K562 (cell line): ENCODE results near the gene STOX1. TPM values are rescaled to one million over a fixed set of nuclear protein-coding genes. Genes with fewer than 3 reads are reported as not detected.

ENCODE experiments used
- ATAC-seq: fragments of 200-7000 bp; cut with Tn5 transposase; 3 replicates; pipeline ENCODE4 v1.9.1; 2020; ENCODE audit warnings: moderate library complexity
- BruUV-seq: library from RNA; stranded (reverse); fragments of 400-500 nt; replicated peaks from 2 replicates; lab custom pipeline; 2021; lab: Mats Ljungman, UMichigan
- CTCF ChIA-PET: fragments of 300-600 bp; formaldehyde crosslinking; extraction: SDS; loops from one replicate; lab custom pipeline; 2021; ENCODE audit warnings: low intra/inter-chr PET ratio; lab: Yijun Ruan, JAX
- POLR2A ChIA-PET: fragments of 300-600, 350-650 bp; sonication (Branson Sonifier 250); formaldehyde crosslinking; extraction: SDS; loops from one replicate; lab custom pipeline; 2021; ENCODE audit warnings: antibody characterized with exemption, inconsistent platforms; lab: Yijun Ruan, JAX
- DNase-seq, 4 experiments: peaks; one replicate each; pipeline versions ENCODE4 v3.0.0 to v3.0.0-alpha.2; 2011 to 2018; ENCODE audit warnings: low spot score in 3 of 4, mixed read lengths in 3 of 4; ENCODE audit errors: extremely low read depth in 1 of 4
- FAIRE-seq: peaks from 2 replicates; lab custom pipeline; 2011; peaks lifted over from hg19 to GRCh38; lab: Jason Lieb, UNC
- H2AFZ ChIP-seq: 2 replicates; pipeline ENCODE4 v1.6.0; 2011; ENCODE audit warnings: low read depth, low read length, control low read depth, inconsistent platforms
- H3K27ac ChIP-seq: fragments of 200-600 bp; 3 replicates; pipeline ENCODE4 v1.8.0; 2011; ENCODE audit warnings: low read depth, mild to moderate bottlenecking, control low read depth, inconsistent platforms, low read length, moderate library complexity, mixed read lengths; ENCODE audit errors: extremely low read depth
- H3K27me3 ChIP-seq, 2 experiments: fragments of 300-600 bp in 1 of 2; 2 replicates in 1 of 2; 3 replicates in 1 of 2; pipeline versions ENCODE4 v1.6.0 to v1.8.0; 2011; ENCODE audit warnings: inconsistent platforms in 2 of 2, low read length in 2 of 2, mild to moderate bottlenecking in 1 of 2, mixed read lengths in 1 of 2, moderate library complexity in 1 of 2; ENCODE audit not compliant: control insufficient read depth in 2 of 2, insufficient read depth in 2 of 2
- H3K36me3 ChIP-seq: fragments of 300-600 bp; 3 replicates; pipeline ENCODE4 v1.8.0; 2011; ENCODE audit warnings: mild to moderate bottlenecking, low read length, inconsistent platforms; ENCODE audit not compliant: control insufficient read depth, insufficient read depth
- H3K4me1 ChIP-seq, 2 experiments: fragments of 200-600 bp in 1 of 2; replicated peaks in 1 of 2; 2 replicates in 1 of 2; 3 replicates in 1 of 2; pipeline versions ENCODE4 v1.5.1 to v1.8.0; 2011; ENCODE audit warnings: inconsistent platforms in 2 of 2, low read length in 2 of 2, mild to moderate bottlenecking in 1 of 2, mixed read lengths in 1 of 2, moderate library complexity in 1 of 2; ENCODE audit not compliant: control insufficient read depth in 2 of 2, insufficient read depth in 2 of 2
- H3K4me2 ChIP-seq: 2 replicates; pipeline ENCODE4 v1.6.1; 2011; ENCODE audit warnings: low read length, control low read depth, inconsistent platforms, mixed read lengths; ENCODE audit not compliant: insufficient read depth
- H3K4me3 ChIP-seq: fragments of 200-600 bp; sonication (generic), shearing (Covaris generic); 2 replicates; pipeline ENCODE4 v1.5.1; 2016; ENCODE audit warnings: control low read depth, inconsistent platforms
- H3K79me2 ChIP-seq: fragments of 200-600 bp; 3 replicates; pipeline ENCODE4 v1.8.0; 2011; ENCODE audit warnings: low read length, inconsistent platforms; ENCODE audit not compliant: control insufficient read depth, insufficient read depth
- H3K9ac ChIP-seq, 2 experiments: 2 replicates each; pipeline versions ENCODE4 v1.6.0 to v1.6.1; 2011; ENCODE audit warnings: low read depth in 2 of 2, low read length in 2 of 2, control low read depth in 1 of 2, inconsistent platforms in 1 of 2, mild to moderate bottlenecking in 1 of 2, mixed read lengths in 1 of 2; ENCODE audit not compliant: insufficient read depth in 1 of 2
- H3K9me1 ChIP-seq: one replicate; pipeline ENCODE4 v1.6.0; 2011; ENCODE audit warnings: inconsistent platforms, mild to moderate bottlenecking, low read length, moderate library complexity; ENCODE audit not compliant: control insufficient read depth, insufficient read depth
- H3K9me3 ChIP-seq: replicated peaks from 2 replicates; pipeline ENCODE4 v1.5.1; 2011; ENCODE audit warnings: low read depth, low read length, inconsistent platforms; ENCODE audit not compliant: control insufficient read depth, insufficient read depth
- H4K20me1 ChIP-seq: replicated peaks from 2 replicates; pipeline ENCODE4 v1.6.1; 2011; ENCODE audit warnings: low read length, inconsistent platforms, mixed read lengths; ENCODE audit not compliant: control insufficient read depth, insufficient read depth
- BRD4 ChIP-seq: fragments of 200-600 bp; sonication (generic); IDR thresholded peaks from 2 replicates; pipeline ENCODE4 v1.6.1; 2017; ENCODE audit warnings: inconsistent platforms
- BRD9 ChIP-seq: fragments of 450-650 bp; IDR thresholded peaks from 2 replicates; pipeline ENCODE4 v1.6.1; 2018; ENCODE audit warnings: low read depth; ENCODE audit not compliant: partially characterized antibody
- ZNF23 ChIP-seq: fragments of 250-450 bp; sonication (Bioruptor Pico); IDR thresholded peaks from 2 replicates; pipeline ENCODE4 v1.4.0; 2020; ENCODE audit warnings: mild to moderate bottlenecking
- ZNF24 ChIP-seq: fragments of 450-650 bp; IDR thresholded peaks from 2 replicates; pipeline ENCODE4 v1.6.1; 2016
- ZNF384 ChIP-seq: IDR thresholded peaks from 2 replicates; pipeline ENCODE4 v1.6.1; 2012; ENCODE audit warnings: low read depth, low read length, improper control_type of control experiment
- in situ Hi-C: fragments of 300-500 bp; cut with MboI; formaldehyde crosslinking; loops from 4 replicates; pipeline ENCODE4 v1.15.0; 2018; ENCODE audit warnings: inconsistent platforms, mixed read lengths
- intact Hi-C: fragments of 100-400 bp; cut with micrococcal nuclease; formaldehyde crosslinking; loops from 2 replicates; pipeline ENCODE4 v1.14.2; 2022
- polyA plus RNA-seq, 8 experiments: library from polyadenylated mRNA; depleted of rRNA in 4 of 8; stranded (reverse) in 5 of 8; unstranded in 3 of 8; fragments of >200 nt; fragmentation: Nextera tagmentation in 2 of 8; fragmentation: Illumina TruSeq in 1 of 8; extraction: Ambion mirVana in 2 of 8; extraction: Trizol in 1 of 8; gene quantifications; 2 replicates each; pipeline versions ENCODE4 v1.2.1 to v1.2.3, GENCODE V29; 2011 to 2014; ENCODE audit warnings: inconsistent platforms in 1 of 8, missing spikeins in 1 of 8
- total RNA-seq, 7 experiments: library from RNA; depleted of rRNA in 6 of 7; stranded (reverse); fragments of >200 nt in 6 of 7; fragmentation: Illumina TruSeq in 2 of 7; extraction: Trizol in 2 of 7; gene quantifications; 2 replicates each; pipeline versions ENCODE4 v1.2.1 to v1.2.3, GENCODE V29; 2011 to 2021; ENCODE audit warnings: low replicate concordance in 1 of 7
- TF ChIP-seq, protein P1 (sequence below): sonication (generic); formaldehyde crosslinking; IDR thresholded peaks from 2 replicates; pipeline ENCODE4 v1.8.1; 2023; ENCODE audit warnings: missing genetic modification reagents, mild to moderate bottlenecking, borderline replicate concordance
- TF ChIP-seq, protein P2 (sequence below): fragments of 450-650 bp; formaldehyde crosslinking; IDR thresholded peaks from 2 replicates; pipeline ENCODE4 v1.4.0; 2022; ENCODE audit warnings: missing genetic modification characterization

STOX1 gene
- total and polyA plus RNA-seq, 9 of the 15 experiments (the other 6 are each of a cell fraction or from before 2014, with no cell fraction given): 0.09 to 0.87 (median 0.29) TPM

DNA sequence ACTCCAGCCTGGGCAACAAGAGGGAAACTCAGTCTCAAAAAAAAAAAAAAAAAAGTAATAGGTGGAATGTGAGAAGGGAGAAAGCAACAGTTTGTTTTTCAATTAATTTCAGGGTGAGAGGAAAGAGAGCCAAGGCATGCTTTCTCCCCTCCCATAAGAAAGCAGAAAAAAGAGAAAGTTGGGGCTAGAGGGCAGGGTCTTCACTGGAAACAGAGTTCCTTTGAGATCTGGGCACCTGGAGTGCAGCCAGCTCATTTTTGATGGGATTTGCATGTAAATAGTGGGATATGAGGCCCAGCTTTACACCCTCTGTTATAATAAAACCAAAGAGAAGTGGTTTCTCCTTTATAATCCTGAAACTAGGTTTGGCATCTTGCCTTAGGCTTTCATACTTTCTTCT, 13.8 kb upstream of the STOX1 start:
- Histone ChIP-seq H3K9me3 (no peaks in the 10 kb centered on the region), H3K4me3 (no peak overlapping the region), H3K4me2 (no peak overlapping the region), H3K36me3 (no peaks in the 10 kb centered on the region), H3K27ac (no peak overlapping the region), H3K4me1 (peaks cover 11 to 17% of the 10 kb centered on the region in 2 experiments)
- in situ Hi-C loops (no loop called here), intact Hi-C loops (no loop called here)
- BruUV-seq: no TSS peak
- CTCF ChIA-PET: no interaction called here
- no peak for FAIRE-seq
- TF ChIP-seq BRD9 (no peak), BRD4 (no peak), ZNF24 (no peak), ZNF23 (CRISPR knock-in tag) (no peak), ZNF384 (no peak)
- TF ChIP-seq, protein P1, sequence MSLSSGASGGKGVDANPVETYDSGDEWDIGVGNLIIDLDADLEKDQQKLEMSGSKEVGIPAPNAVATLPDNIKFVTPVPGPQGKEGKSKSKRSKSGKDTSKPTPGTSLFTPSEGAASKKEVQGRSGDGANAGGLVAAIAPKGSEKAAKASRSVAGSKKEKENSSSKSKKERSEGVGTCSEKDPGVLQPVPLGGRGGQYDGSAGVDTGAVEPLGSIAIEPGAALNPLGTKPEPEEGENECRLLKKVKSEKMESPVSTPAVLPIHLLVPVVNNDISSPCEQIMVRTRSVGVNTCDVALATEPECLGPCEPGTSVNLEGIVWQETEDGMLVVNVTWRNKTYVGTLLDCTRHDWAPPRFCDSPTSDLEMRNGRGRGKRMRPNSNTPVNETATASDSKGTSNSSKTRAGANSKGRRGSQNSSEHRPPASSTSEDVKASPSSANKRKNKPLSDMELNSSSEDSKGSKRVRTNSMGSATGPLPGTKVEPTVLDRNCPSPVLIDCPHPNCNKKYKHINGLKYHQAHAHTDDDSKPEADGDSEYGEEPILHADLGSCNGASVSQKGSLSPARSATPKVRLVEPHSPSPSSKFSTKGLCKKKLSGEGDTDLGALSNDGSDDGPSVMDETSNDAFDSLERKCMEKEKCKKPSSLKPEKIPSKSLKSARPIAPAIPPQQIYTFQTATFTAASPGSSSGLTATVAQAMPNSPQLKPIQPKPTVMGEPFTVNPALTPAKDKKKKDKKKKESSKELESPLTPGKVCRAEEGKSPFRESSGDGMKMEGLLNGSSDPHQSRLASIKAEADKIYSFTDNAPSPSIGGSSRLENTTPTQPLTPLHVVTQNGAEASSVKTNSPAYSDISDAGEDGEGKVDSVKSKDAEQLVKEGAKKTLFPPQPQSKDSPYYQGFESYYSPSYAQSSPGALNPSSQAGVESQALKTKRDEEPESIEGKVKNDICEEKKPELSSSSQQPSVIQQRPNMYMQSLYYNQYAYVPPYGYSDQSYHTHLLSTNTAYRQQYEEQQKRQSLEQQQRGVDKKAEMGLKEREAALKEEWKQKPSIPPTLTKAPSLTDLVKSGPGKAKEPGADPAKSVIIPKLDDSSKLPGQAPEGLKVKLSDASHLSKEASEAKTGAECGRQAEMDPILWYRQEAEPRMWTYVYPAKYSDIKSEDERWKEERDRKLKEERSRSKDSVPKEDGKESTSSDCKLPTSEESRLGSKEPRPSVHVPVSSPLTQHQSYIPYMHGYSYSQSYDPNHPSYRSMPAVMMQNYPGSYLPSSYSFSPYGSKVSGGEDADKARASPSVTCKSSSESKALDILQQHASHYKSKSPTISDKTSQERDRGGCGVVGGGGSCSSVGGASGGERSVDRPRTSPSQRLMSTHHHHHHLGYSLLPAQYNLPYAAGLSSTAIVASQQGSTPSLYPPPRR (CRISPR knock-in tag): no peak
- TF ChIP-seq, protein P2, sequence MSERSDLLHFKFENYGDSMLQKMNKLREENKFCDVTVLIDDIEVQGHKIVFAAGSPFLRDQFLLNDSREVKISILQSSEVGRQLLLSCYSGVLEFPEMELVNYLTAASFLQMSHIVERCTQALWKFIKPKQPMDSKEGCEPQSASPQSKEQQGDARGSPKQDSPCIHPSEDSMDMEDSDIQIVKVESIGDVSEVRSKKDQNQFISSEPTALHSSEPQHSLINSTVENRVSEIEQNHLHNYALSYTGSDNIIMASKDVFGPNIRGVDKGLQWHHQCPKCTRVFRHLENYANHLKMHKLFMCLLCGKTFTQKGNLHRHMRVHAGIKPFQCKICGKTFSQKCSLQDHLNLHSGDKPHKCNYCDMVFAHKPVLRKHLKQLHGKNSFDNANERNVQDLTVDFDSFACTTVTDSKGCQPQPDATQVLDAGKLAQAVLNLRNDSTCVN (CRISPR knock-in tag): no peak
- TF ChIP-seq, all 486 proteins: peak for 0
- no peaks in the 10 kb centered on the region for H3K79me2 ChIP-seq
- no peak for ATAC-seq
- POLR2A ChIA-PET: interaction anchor here (1.4 kb wide), 1 partner anchor 11 kb away, joined by 5 read pairs; no protein-coding TSS in a partner anchor
- DNase-seq: no peak
- H2AFZ ChIP-seq: no peak overlapping the region
- no peaks in the 10 kb centered on the region for H4K20me1 ChIP-seq
- H3K9me1 ChIP-seq: no peaks in the 10 kb centered on the region
- H3K27me3 ChIP-seq: no peaks in the 10 kb centered on the region
- H3K9ac ChIP-seq: no peak overlapping the region
